GDM1 (cell line): ENCODE results near the gene KCNH4.
"Not testable (repeated sequence)": the region's sequence is repeated elsewhere in the genome, so short reads cannot be mapped to it uniquely, and the experiment has no call there.

Experiments used
- DNase-seq: peaks from one replicate; lab custom pipeline; 2025; lab: John Stamatoyannopoulos, UW

Gene KCNH4

DNA sequence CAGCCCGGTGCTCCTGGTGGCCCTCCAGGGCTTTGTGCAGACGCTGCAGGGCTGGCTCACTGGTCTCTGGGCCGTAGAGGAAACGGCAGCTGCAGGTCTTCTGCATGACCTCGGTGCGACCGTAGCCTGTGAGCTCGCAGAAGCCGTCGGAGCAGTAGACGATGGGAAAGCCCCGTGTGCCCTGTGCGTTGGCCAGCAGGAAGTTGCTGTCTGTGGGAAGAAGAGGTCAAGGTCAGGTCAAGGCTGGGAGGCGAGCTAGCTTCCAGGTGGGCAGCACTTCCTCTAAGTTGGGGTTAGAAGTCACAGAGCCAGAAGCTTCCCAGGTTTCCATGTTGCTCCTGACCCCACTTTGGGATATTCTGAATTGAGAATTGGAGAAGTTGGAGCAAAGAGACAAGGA, 2.1 kb downstream of the KCNH4 start:
- no peak for DNase-seq

DNA sequence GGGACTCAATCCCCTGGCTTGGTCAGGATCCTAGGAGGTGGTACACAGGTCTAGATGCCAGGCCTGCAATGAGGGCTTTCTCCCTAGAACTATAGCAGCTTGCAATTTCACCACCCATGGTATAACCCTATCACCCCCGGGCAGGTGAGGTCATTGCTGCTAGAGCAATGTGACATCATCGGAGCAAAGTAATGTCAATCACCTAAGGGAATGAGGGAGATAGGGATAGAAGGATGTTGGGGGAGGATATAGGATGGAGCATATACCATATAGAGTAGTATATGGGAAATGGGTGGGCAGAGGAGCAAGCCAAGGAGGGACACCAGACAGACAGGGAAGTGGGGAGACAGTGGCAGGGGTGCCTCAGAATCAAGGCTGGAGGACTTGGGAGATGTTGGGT, 3.3 kb downstream of the KCNH4 start:
- no peak for DNase-seq

DNA sequence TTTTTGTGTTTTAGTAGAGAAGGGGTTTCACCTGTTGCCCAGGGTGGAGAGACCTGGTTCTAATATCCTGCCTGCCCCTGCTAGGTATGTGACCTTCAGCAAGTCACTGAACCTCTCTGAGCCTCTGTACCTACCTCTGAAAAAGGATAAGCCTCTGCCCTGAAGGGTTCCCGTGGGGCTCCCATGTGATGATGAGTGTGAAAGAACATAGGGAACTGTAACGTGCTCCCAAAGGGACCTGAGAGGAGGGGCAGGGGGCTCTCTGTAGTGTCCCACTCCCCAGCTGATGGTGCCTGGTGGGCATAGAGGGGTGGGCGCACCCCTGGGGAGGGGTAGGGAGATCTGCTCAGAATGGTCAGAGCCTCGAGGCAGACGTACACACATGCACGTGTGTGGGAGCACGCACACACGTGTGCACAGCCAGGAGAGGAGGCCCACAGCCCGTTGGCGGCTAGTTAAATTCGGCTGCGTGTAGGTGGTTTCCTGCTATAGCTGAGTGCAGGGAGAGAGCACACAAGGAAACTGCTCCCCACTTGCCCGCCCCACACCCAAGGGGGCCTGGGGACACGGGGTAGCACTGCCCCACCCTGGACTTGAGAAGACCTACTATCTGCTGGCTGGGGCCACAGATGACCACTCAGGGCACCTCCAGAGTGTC, 6.7 kb downstream of the KCNH4 start:
- no peak for DNase-seq

DNA sequence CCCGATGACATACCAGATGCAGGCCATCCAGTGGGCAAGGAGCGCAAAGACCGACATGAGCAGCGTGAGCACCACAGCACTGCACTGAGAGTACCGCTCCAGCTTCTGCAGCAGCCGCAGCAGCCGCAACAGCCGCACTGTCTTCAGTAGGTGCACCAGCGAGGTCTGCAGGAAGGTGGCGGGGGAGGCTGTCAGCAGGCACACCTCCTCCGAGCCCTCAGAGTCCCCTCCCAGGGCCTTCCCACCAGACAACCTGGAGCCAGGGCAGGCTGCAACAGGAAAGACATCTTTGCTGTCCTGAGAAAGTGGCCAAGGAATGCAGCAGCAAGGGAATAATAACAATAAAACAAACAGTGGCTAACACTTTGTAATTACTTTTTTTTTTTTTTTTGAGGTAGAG, 9.1 kb downstream of the KCNH4 start:
- DNase-seq = no peak

DNA sequence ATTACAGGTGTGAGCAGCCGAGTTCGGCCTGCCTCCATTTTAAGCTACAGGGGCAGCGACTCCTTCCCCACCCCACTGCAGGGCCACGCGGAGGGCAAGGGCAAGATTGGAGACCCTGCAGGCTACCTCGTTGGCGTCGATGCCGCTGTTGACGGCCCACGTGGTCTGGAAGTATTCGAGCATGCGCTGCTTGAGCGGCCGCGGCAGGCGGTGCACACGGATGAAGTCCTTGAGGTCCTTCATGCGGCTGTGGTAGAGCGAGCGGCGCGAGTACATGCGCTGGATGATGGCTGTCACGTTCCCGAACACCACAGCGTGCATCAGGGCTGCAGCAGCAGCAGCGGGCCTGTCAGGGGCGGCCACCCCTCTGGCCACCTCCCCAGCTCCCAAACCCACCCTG, 11.6 kb downstream of the KCNH4 start:
- no peak for DNase-seq

DNA sequence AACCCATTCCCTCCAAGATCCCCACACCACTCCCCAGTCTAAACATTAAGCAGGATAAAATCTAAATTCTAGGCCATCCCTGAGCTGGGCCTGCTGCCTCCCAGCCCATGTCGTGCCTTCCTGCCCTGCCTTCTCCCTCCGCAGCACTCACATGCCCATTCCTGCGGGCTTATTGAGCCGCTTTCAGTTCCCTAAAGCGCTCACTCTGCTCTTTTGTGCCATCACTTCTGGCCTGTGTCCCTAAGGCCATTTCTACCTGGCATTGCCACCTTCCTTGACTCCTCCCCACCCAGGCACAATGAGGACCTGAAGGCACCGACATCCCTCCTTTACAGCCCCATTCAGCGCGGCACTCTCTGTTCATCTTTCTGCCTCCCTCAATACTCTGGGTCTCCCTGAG, 13.1 kb downstream of the KCNH4 start:
- no peak for DNase-seq

DNA sequence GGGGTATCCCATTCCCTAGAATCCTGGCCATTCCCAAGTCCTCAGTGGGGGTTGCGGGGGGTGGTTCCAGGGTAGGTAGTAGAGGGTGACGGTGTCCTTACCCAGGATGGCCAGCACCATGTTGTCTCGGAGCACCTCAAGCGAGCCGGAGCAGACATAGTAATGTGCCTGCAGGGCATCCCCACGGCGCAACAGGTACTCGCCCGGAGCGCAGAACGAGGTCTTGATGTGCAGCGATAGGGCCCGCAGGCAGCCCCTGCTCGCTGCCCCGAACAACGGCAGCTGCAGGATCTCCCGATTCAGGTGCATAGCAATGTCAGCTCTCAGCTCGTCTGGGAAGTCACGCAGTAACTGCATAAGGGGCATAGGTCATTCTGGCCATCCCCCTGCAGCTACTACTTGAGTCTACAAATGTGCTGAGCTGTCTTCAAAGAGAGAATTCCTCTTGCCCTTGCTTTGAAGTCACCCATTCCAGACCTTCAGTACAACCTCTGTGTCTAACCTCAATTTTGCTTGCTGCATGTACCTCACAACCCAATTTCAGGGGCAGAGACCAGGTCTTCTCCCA, 14.7 kb downstream of the KCNH4 start:
- no peak for DNase-seq

DNA sequence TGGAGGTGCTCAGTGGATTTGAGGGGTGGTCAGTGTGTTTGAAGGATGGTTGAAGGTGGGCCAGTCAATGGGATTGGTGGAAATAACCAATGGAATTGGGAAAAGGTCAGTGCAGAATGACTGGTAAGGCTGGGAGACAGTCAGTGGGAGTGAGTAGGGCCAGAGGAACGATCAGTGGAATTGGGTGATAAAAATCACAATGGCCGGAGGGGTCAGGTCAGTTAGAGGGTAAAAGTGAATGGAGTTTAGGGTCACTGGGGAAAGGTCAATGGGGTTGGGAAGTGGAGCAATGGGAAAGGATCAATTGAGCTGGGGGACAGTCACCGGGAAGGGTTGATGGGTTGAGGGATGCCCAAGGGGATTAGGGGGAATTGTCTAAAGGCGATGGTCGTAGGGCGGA, 15.2 kb downstream of the KCNH4 start:
- DNase-seq = no peak

DNA sequence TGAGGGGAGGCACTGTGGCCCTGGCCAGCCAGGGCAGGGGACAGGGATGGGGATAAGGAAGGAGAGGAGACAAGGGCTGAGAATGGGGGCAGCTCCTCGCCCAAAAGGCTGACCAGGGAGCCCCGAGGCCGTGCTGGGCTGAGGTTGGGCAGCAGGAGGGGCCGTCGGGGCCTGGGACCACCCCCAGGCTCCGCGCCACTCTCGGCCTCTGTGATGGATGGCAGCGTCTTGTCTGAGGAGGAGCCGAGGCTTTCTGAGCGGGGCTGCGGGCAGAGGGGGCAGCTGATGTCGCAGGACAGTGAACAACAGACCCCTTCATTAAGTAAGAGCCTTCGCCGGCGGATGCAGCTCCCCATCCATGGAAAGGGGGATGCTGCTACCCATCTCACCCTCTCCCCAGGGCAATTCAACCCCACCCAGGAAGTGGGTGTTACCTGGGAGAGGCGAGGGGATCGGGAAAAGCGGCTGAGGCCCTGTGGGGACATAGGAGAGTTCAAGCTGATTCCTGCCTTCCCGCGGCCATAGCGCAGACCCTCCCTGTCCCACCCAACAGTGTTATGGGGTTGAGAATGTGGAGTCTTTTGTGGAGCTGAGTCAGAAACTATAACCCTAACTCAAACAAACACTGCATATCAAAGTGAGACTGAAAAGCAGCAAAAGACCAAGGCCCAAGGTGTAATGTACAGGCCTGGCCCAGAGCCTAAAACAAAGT, 17.1 kb downstream of the KCNH4 start:
- no peak for DNase-seq

DNA sequence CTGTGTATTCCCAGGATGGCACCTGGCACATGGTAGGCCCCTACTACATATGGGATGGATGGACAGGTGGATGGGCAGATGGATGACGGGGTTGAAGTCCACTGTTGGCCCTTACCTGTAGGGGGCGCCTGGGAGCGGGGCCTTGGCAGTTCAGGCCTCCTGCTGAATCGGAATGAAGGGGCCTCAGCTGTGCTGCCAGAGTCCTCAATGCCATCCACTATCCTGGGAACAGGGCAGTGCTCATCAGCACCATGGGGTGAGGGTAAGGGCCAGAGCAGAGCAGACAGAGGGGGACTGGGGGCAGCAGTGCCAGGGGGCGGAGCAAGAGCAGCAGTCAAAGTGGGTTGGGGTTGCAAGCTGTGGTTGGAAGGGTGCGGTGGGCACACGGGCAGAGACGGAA, 17.8 kb downstream of the KCNH4 start:
- DNase-seq = no peak

DNA sequence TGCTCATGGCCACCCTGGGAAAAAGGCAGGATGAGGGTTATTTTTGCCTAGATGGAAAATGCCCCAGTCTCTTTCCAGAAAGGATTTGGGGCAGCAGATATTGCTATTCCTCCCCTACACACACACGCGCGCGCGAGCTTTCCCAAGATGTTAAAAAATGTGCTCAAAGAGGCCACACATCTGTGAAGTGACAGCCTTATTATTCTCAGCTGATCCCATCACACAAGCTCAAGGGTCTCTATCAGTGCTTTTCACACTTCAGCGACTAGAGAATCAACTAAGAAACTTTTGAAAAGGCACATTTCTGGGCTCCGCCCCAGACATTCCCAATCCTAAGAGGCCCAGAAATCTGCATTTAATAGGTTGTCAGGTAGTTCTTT, 20.4 kb downstream of the KCNH4 start:
- no peak for DNase-seq

DNA sequence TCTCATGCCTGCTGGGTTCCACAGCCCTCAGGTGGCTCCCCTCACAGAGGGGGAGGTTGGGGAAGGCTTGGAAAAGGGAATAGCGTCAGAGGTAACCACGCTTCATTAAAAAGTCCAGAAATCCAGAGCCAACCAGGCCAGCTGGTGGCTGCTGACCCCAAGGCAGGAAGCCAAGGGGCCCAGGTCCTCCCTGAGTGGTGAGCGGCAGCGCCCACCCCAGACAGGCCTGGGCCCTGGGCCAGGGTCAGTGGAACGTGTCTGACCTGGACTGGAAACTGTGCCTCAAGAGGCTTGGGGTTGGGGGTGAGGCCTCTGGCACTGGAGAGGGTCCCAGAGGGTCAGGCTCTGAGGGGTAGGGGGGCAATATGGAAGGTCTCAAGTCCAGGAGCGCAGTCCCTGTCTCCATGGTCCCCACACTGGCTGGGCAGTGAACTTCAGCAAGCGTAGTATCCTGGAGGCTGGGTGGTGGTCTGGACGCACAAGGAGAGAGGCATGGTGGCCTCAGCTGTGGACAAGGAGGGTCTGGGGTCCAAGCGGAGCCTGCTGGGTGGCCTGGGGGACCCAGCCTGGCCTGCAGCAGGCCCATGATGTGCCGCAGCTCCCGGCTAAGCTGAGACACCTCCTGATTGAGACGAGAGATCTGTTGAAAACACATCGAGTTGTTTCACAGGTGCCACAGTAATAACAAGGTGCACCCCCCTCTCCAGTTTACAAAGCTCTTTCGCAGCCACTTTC, 21.0 kb downstream of the KCNH4 start:
- DNase-seq = no peak

DNA sequence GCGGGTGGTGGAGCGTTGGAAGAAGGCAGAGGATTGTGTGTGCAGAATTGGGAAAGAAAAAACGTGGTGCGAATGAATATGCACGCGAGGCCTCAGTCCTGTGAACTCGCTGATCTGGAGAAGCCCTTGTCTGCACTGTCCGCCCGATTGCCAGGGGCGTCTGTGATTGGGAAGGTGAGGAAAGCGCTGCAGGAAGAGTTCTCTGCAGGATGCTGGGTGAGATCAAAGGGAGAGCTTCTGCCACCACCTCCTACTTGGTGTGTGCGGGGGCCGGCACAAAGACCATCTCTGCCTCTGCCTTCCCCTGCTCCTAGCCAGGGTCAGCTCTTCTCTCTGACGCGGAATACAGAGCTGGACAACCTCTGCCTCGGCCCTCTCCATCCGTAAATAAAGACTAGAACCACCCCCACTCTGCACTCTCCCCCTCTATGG, 25.3 kb downstream of the KCNH4 start:
- DNase-seq = no peak

DNA sequence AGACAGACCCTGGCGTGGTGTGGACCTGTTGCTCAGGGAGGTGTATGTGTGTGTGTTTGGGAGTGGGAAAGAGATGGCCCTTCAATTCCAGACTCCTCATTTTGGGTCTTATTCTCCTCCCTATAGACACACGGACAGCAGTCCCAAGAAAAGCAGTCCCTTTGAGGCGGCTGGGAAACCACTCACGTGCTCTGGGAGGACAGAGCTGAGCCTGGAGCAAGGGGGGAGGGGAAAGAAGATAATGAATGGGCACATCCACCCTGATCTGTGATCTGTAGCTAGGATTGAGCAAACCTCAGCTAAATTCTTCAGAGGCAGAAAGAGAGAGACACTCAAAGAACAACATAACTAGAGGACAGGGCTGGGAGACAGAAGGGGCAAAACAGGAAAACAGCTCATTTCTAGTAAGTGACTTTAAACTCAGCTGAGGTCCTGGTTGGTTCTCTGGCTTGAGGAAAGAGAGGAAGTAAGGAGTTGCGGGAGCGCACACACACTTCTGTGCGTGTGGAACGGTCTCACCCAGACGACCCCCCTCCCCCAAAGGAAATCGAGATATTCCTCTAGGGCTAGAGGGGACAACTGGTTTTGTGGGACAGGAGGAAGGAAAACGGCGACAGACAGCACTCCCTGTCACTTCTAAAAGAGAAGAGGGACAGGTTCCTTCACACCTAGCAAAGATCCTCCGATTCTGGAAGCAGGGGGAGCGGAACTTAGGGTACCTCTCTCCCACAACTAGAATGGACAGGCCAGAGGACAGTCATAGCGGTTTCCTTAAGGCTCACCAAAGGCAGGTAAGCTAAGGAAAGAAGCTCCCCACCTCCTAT, 26.8 kb downstream of the KCNH4 start:
- no peak for DNase-seq

DNA sequence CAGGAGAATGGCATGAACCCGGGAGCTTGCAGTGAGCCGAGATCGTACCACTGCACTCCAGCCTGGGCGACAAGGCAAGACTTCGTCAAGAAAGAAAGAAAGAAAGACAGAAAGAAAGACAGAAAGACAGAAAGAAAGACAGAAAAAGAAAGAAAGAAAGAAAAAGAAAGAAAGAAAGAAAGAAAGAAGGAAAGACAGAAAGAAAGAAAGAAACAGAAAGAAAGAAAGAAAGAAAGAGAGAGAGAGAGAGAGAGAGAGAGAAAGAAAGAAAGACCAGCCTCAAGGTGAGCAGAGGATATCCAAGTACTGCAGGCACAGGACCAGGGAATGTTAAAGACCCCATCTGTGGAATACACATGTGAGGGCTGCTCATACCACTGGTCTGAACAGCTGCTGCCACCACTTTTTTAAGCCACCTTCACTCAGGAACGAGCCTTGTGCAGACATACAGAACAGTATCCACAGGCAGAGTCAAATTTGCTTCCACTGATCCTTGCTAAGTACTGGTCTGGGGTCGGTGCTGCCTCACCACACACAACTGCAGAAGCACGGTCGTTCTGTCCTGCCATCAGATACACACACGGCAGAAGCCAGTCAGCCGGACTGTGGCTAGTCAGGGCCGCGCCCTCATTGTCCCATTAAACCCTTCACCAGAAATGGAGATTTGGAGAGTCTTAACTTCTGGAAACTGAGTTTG, 33.9 kb downstream of the KCNH4 start:
- no peak for DNase-seq

DNA sequence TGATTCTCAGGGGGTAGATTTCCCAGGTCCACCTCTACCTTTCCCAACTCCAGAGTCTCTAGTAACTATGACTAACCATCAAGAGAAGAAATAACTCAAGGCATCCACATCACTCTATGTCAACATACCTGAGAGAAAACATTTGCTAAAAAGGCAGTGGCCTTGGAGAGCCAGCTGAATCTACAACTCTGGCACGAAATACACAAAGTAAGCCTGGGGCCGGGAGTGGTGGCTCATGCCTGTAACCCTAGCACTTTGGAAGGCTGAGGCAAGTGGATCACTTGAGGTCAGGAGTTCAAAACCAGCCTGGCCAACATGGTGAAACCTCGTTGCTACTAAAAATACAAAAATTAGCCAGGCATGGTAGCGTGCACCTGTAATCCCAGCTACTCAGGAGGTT, 37.8 kb downstream of the KCNH4 start:
- not testable (repeated sequence) for DNase-seq

DNA sequence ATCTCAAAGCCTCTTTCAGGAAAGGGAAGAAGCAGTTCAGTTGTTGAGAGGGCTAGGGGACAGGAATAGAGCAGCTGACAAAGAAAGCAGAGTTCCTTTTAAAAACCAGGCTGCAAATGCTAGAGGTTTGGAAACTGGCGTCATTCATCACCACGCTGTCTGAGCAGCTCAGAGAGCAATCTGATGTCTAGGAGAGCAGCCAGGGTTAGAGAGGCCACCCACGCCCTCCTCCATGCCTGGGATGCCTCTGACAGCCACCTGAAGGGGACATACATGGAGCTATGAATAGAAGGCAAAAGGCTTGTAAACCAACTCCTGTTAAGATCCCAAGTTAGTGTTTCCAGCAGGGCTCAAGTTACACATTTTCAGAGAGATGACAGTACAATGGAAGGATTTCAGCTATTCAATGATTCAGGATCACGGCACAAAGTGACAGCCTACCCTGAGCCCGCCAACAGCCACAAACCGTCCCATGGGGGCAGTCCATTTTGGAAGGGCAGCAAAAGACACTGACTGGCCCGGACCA, 38.5 kb downstream of the KCNH4 start:
- no peak for DNase-seq

DNA sequence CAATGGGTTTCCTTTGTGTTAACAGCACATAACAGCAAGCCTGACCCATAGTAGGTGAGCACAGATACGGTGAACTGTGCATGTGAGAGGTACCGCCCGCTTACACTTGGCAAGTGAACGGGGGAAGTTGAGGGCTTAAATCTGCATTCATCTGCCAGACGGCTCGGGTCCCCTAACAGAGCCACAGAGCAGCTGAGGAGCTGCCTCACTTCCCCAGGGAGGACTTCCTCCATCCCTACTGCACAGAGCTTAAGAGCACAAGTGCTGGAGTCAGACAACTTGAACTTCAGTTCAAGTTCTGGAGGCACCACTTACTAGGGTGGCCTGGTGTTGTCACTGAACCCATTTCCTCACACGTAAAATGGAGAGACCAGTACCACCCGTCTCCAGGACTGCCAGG, 39.6 kb downstream of the KCNH4 start:
- no peak for DNase-seq

DNA sequence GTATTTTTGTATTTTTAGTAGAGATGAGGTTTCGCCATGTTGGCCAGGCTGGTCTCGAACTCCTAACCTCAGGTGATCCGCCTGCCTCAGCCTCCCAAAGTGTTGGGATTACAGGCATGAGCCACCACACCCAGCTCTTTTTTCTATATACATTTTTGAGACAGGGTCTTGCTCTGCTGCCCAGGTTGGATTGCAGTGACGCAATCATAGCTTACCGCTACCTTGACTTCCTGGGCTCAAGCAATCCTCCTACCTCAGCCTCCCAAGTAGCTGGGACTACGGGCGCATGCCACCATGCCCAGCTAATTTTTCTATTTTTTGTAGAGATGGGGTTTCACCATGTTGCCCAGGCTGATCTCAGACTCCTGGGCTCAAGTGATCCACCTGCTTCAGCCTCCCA, 40.3 kb downstream of the KCNH4 start:
- not testable (repeated sequence) for DNase-seq

DNA sequence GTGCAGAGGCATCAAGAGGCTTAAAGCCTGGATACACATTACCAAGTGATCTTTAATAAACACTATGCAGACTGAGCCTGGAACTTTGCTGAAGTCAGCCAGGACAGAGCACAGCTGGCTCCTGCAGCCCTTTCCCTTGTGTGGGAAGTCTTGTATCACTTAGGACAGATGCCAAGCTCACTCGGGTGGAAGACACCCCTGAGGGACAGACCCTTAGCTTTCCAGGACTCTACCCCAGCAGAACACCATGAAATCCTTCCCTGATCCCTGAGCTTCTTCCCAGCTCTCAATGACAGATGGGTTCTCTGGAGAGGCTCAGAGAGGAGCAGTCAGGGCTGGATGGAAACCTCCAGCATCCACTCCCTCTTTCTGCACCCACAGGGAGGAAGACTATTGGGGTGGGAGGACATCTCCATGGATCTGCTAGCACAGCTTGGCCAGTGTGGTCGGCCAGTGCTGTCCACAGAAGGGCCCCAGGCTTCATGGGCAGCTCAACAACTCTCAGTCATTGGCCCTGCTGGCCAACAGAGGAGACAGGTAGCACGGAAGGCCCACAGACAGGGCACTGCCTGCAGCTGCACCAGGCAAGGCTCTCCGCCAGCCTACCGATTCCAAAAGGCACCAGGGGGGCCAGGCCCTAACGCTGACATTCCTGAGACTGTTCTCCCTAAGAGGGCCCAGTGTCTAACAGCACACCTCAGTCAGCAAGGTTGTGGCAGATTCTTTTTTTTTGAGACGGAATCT, 42.0 kb downstream of the KCNH4 start:
- DNase-seq = no peak

DNA sequence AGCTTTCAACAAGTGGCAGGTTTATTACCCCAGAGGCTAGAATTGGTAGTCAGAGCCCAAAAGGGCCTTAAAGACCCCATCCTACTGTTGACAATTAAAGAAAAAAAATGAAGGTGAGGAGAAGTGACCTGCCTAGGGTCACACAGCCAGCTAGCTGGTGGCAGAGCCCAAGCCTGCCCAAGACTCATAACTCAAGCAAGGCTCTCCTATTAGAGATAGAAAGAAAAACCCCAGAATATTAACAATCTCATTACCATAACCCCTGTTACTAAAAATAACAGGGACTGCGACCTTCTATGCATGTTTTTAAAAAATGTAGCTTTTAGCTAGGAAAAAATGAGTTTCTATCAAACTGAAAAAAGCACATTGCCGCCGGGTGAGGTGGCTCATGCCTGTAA, 44.3 kb downstream of the KCNH4 start:
- DNase-seq = no peak
